Naive thymus-derived CD4-positive, alpha-beta T cell (primary cell): ENCODE measurements around the gene ANKRD13B. TPM values are rescaled to one million over a fixed set of nuclear protein-coding genes. Genes with fewer than 3 reads are reported as not detected.

Source experiments
- ATAC-seq: fragments of 150-1000 bp; cut with Tn5 transposase; 2 replicates; pipeline ENCODE4 v1.10.0; 2021; ENCODE audit warnings: mild to moderate bottlenecking, moderate library complexity
- CTCF ChIA-PET: fragments of 350-600 bp; sonication (Branson Sonifier 250); formaldehyde crosslinking; loops from one replicate; lab custom pipeline; 2021; ENCODE audit warnings: antibody characterized with exemption; lab: Charles Lee
- POLR2A ChIA-PET: fragments of 350-600 bp; sonication (Branson Sonifier 250); formaldehyde crosslinking; loops from one replicate; lab custom pipeline; 2021; ENCODE audit warnings: antibody characterized with exemption, inconsistent platforms; lab: Charles Lee
- DNase-seq, 9 donors: peaks; one replicate each; pipeline versions ENCODE4 v3.0.0 to v3.0.0-alpha.2; 2020 to 2022; ENCODE audit warnings: mixed read lengths in 1 of 9
- H3K27ac ChIP-seq: one replicate; pipeline ENCODE4 v1.7.0; 2013; ENCODE audit warnings: mild to moderate bottlenecking, low read depth, low read length, moderate library complexity
- H3K27me3 ChIP-seq, 2 donors: one replicate each; pipeline ENCODE4 v1.7.0; 2013; ENCODE audit warnings: low read length in 2 of 2, mild to moderate bottlenecking in 2 of 2, moderate library complexity in 2 of 2; ENCODE audit not compliant: control insufficient read depth in 2 of 2, insufficient read depth in 2 of 2
- H3K36me3 ChIP-seq, 3 experiments: 1 replicate in 2 of 3; 2 replicates in 1 of 3; pipeline ENCODE4 v1.7.0; 2013; ENCODE audit warnings: low read length in 3 of 3, mild to moderate bottlenecking in 3 of 3, moderate library complexity in 1 of 3; ENCODE audit not compliant: insufficient read depth in 3 of 3, control insufficient read depth in 2 of 3
- H3K4me1 ChIP-seq, 2 donors: one replicate each; pipeline ENCODE4 v1.7.0; 2013; ENCODE audit warnings: low read length in 2 of 2, mild to moderate bottlenecking in 2 of 2, moderate library complexity in 1 of 2; ENCODE audit not compliant: control insufficient read depth in 2 of 2, insufficient read depth in 2 of 2
- H3K4me3 ChIP-seq: 2 replicates; pipeline ENCODE4 v1.7.0; 2013; ENCODE audit warnings: mild to moderate bottlenecking, low read length
- H3K9me3 ChIP-seq, 3 experiments: 1 replicate in 2 of 3; 2 replicates in 1 of 3; pipeline ENCODE4 v1.7.0; 2013; ENCODE audit warnings: low read length in 3 of 3; ENCODE audit not compliant: control insufficient read depth in 2 of 3
- H3K27ac Mint-ChIP-seq, 9 donors: one replicate each; pipeline ENCODE4 v1.8.0; 2020 to 2022; ENCODE audit warnings: mixed read lengths in 9 of 9, mild to moderate bottlenecking in 8 of 9, moderate library complexity in 5 of 9, inconsistent platforms in 2 of 9
- H3K27me3 Mint-ChIP-seq, 5 donors: one replicate each; pipeline ENCODE4 v1.8.0; 2021 to 2022; ENCODE audit warnings: mixed read lengths in 5 of 5, mild to moderate bottlenecking in 1 of 5
- H3K36me3 Mint-ChIP-seq, 5 donors: one replicate each; pipeline ENCODE4 v1.8.0; 2020 to 2022; ENCODE audit warnings: mixed read lengths in 5 of 5, mild to moderate bottlenecking in 3 of 5, inconsistent platforms in 1 of 5
- H3K4me1 Mint-ChIP-seq, 7 donors: one replicate each; pipeline ENCODE4 v1.8.0; 2020 to 2022; ENCODE audit warnings: mixed read lengths in 7 of 7, mild to moderate bottlenecking in 3 of 7, inconsistent platforms in 1 of 7
- H3K4me3 Mint-ChIP-seq, 10 donors: one replicate each; pipeline ENCODE4 v1.8.0; 2020 to 2022; ENCODE audit warnings: mild to moderate bottlenecking in 10 of 10, mixed read lengths in 10 of 10, moderate library complexity in 6 of 10, inconsistent platforms in 2 of 10
- H3K9me3 Mint-ChIP-seq, 11 donors: one replicate each; pipeline ENCODE4 v1.8.0; 2020 to 2022; ENCODE audit warnings: mixed read lengths in 11 of 11, mild to moderate bottlenecking in 4 of 11, inconsistent platforms in 1 of 11, moderate library complexity in 1 of 11
- intact Hi-C, 2 donors: fragments of 100-400 bp; cut with micrococcal nuclease; formaldehyde crosslinking; loops; one replicate each; pipeline ENCODE4 v1.15.1; 2023
- polyA plus RNA-seq, 2 donors: library from polyadenylated mRNA; unstranded; fragments of 300-500 nt; fragmentation: Illumina TruSeq; gene quantifications; one replicate each; pipeline ENCODE4 v1.2.3, GENCODE V29; 2021
- total RNA-seq, 6 experiments: library from RNA in 5 of 6; stranded (reverse) in 5 of 6; gene quantifications; 1 replicate in 5 of 6; 2 replicates in 1 of 6; pipeline ENCODE4 v1.2.3 and lab custom pipeline; 2021 to 2026

ANKRD13B gene
- total and polyA plus RNA-seq, 7 experiments from 2014 or later = 0.51 to 9.8 (median 1.2) TPM; not detected in 1

GRCh38 chr17:29591737-29592608 lies 959 bp upstream of the ANKRD13B start:
- no peak overlapping the region for H3K4me3 ChIP-seq
- Mint-ChIP-seq H3K9me3 (no peaks in the 10 kb centered on the region), H3K36me3 (no peaks in the 10 kb centered on the region), H3K4me1 (peaks cover 24 to 51% (median 44%) of the 10 kb centered on the region in 7 donors), H3K27ac (peak overlapping the region in 6 of 9 donors; percentile 33 to 86 (median 60)), H3K4me3 (peak overlapping the region; percentile 70 to 95 (median 88)), H3K27me3 (no peaks in the 10 kb centered on the region)
- peak in 8 of 9 donors; percentile 58 to 88 (median 64) for DNase-seq
- peaks cover 47 to 50% of the 10 kb centered on the region in 2 donors for H3K4me1 ChIP-seq
- no peaks in the 10 kb centered on the region for H3K9me3 ChIP-seq
- H3K27me3 ChIP-seq = no peaks in the 10 kb centered on the region
- no peaks in the 10 kb centered on the region for H3K36me3 ChIP-seq
- CTCF ChIA-PET = interaction anchor here (0.7 to 4.5 kb wide), 11 partner anchors 9 to 338 kb away, joined by 3 to 56 read pairs (median 4); partner anchors contain the start of gene SSH2
- intact Hi-C loops = loop anchor here (1.0 to 5.0 kb wide), 3 partner anchors 12 to 299 kb away; no protein-coding TSS in a partner anchor
- H3K27ac ChIP-seq = no peak overlapping the region
- ATAC-seq = peak; percentile 45
- POLR2A ChIA-PET = interaction anchor here (0.5 to 5.0 kb wide), 6 partner anchors 11 to 315 kb away, joined by 4 to 59 read pairs (median 5); no protein-coding TSS in a partner anchor

- ATAC-seq = no peak
- H3K27ac Mint-ChIP-seq = no peak overlapping the region
Observed at GRCh38 chr17:29593591-29594518, 923 bp downstream of the ANKRD13B start.

GRCh38 chr17:29594519-29595090 lies 1.7 kb downstream of the ANKRD13B start:
- no peak for ATAC-seq

More at GRCh38 chr17:29593591-29594518, 923 bp downstream of the ANKRD13B start:
- Mint-ChIP-seq H3K36me3 (no peaks in the 10 kb centered on the region), H3K4me3 (peak overlapping the region; percentile 37 to 94 (median 68)), H3K27me3 (no peaks in the 10 kb centered on the region), H3K4me1 (peaks cover 11 to 37% (median 31%) of the 10 kb centered on the region in 7 donors), H3K9me3 (no peaks in the 10 kb centered on the region)
- ChIA-PET POLR2A (interaction anchor here (1.4 to 5.0 kb wide), 5 partner anchors 9 to 23 kb away, joined by 4 to 59 read pairs (median 5); no protein-coding TSS in a partner anchor), CTCF (interaction anchor here (1.2 to 4.5 kb wide), 4 partner anchors 13 to 224 kb away, joined by 6 to 56 read pairs (median 28); no protein-coding TSS in a partner anchor)
- no peaks in the 10 kb centered on the region for H3K9me3 ChIP-seq
- peaks cover 34% of the 10 kb centered on the region in 2 donors for H3K4me1 ChIP-seq
- intact Hi-C loops = loop anchor here (1.0 to 5.0 kb wide), 3 partner anchors 13 to 222 kb away; no protein-coding TSS in a partner anchor
- no peaks in the 10 kb centered on the region for H3K36me3 ChIP-seq
- peak overlapping the region; percentile 38 for H3K4me3 ChIP-seq
- H3K27me3 ChIP-seq = no peaks in the 10 kb centered on the region
- peak overlapping the region; percentile 26 for H3K27ac ChIP-seq
- no peak for DNase-seq

GRCh38 chr17:29595107-29595942 lies 2.4 kb downstream of the ANKRD13B start:
- Histone ChIP-seq H3K27me3 (no peaks in the 10 kb centered on the region), H3K27ac (no peak overlapping the region), H3K9me3 (no peaks in the 10 kb centered on the region), H3K4me1 (peaks cover 28% of the 10 kb centered on the region in 2 donors), H3K36me3 (no peaks in the 10 kb centered on the region), H3K4me3 (no peak overlapping the region)
- ATAC-seq = no peak
- DNase-seq = no peak
- Mint-ChIP-seq H3K9me3 (no peaks in the 10 kb centered on the region), H3K27ac (no peak overlapping the region), H3K4me1 (peaks cover 6 to 31% (median 25%) of the 10 kb centered on the region in 7 donors), H3K4me3 (peak overlapping the region in 7 of 10 donors; percentile 16 to 94 (median 63)), H3K27me3 (peaks cover 0 to 2% (median 0%) of the 10 kb centered on the region in 5 donors), H3K36me3 (no peaks in the 10 kb centered on the region)
- POLR2A ChIA-PET = interaction anchor here (1.5 to 5.0 kb wide), 2 partner anchors 10 to 22 kb away, joined by 4 to 59 read pairs; no protein-coding TSS in a partner anchor
- intact Hi-C loops = loop anchor here in 1 of 2 donors (2.0 kb wide), 1 partner anchor 15 kb away; no protein-coding TSS in a partner anchor
- CTCF ChIA-PET = interaction anchor here (0.7 kb wide), 1 partner anchor 18 kb away, joined by 3 read pairs; no protein-coding TSS in a partner anchor

More at GRCh38 chr17:29594519-29595090, 1.7 kb downstream of the ANKRD13B start:
- Mint-ChIP-seq H3K27me3 (peaks cover 0 to 2% (median 0%) of the 10 kb centered on the region in 5 donors), H3K4me1 (peaks cover 11 to 37% (median 31%) of the 10 kb centered on the region in 7 donors), H3K27ac (no peak overlapping the region), H3K9me3 (no peaks in the 10 kb centered on the region), H3K4me3 (peak overlapping the region; percentile 37 to 94 (median 68)), H3K36me3 (no peaks in the 10 kb centered on the region)
- Histone ChIP-seq H3K9me3 (no peaks in the 10 kb centered on the region), H3K4me1 (peaks cover 34% of the 10 kb centered on the region in 2 donors), H3K27ac (no peak overlapping the region), H3K27me3 (no peaks in the 10 kb centered on the region), H3K36me3 (no peaks in the 10 kb centered on the region), H3K4me3 (no peak overlapping the region)
- ChIA-PET POLR2A (interaction anchor here (1.5 to 5.0 kb wide), 3 partner anchors 9 to 22 kb away, joined by 4 to 59 read pairs (median 5); no protein-coding TSS in a partner anchor), CTCF (interaction anchor here (1.2 to 4.5 kb wide), 3 partner anchors 14 to 21 kb away, joined by 6 to 56 read pairs (median 49); no protein-coding TSS in a partner anchor)
- intact Hi-C loops = loop anchor here in 1 of 2 donors (2.0 to 5.0 kb wide), 2 partner anchors 14 to 222 kb away; no protein-coding TSS in a partner anchor
- DNase-seq = no peak
